ENCODE results near the gene PLEKHG3.
A peak's percentile ranks its signal among the peaks of the same experiment; 100 is the strongest.

PLEKHG3 gene

DNA sequence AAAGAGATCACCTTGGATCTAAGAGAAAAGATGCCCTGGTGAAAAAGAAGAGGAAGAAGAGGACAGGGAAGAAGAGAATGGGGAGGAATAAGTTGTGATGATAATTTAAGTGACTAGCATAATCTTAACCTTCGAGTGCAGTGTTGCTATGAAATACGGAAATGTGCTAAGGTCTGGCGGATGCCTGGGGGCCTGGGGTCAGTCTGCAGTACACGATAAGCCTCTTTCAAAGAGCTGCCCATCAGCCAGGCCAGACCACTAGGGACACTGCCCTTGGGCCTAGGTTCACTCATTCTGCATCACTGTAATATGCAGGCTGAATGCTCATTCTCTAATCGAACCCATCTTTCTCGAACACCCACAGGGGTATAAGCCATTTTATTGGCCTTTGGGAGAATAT lies 83.4 kb downstream of the PLEKHG3 start:
- TF ChIP-seq RAD21 (IDR thresholded peaks at IDR 0.05; ENCODE audit: low read depth) = no peak
- TF ChIP-seq CREB1 (IDR thresholded peaks at IDR 0.05; ENCODE audit: low read depth) = no peak
- TF ChIP-seq, protein P1, sequence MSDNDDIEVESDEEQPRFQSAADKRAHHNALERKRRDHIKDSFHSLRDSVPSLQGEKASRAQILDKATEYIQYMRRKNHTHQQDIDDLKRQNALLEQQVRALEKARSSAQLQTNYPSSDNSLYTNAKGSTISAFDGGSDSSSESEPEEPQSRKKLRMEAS (IDR thresholded peaks at IDR 0.05) = no peak
- TF ChIP-seq TCF12 (IDR thresholded peaks at IDR 0.05; ENCODE audit: low read depth) = no peak
- no peak for TF ChIP-seq EGR1 (IDR thresholded peaks at IDR 0.05)
- no peak for TF ChIP-seq NFIC (IDR thresholded peaks at IDR 0.05)
- no peak for TF ChIP-seq EP300 (IDR thresholded peaks at IDR 0.05; ENCODE audit: borderline replicate concordance)
- TF ChIP-seq, protein P2, sequence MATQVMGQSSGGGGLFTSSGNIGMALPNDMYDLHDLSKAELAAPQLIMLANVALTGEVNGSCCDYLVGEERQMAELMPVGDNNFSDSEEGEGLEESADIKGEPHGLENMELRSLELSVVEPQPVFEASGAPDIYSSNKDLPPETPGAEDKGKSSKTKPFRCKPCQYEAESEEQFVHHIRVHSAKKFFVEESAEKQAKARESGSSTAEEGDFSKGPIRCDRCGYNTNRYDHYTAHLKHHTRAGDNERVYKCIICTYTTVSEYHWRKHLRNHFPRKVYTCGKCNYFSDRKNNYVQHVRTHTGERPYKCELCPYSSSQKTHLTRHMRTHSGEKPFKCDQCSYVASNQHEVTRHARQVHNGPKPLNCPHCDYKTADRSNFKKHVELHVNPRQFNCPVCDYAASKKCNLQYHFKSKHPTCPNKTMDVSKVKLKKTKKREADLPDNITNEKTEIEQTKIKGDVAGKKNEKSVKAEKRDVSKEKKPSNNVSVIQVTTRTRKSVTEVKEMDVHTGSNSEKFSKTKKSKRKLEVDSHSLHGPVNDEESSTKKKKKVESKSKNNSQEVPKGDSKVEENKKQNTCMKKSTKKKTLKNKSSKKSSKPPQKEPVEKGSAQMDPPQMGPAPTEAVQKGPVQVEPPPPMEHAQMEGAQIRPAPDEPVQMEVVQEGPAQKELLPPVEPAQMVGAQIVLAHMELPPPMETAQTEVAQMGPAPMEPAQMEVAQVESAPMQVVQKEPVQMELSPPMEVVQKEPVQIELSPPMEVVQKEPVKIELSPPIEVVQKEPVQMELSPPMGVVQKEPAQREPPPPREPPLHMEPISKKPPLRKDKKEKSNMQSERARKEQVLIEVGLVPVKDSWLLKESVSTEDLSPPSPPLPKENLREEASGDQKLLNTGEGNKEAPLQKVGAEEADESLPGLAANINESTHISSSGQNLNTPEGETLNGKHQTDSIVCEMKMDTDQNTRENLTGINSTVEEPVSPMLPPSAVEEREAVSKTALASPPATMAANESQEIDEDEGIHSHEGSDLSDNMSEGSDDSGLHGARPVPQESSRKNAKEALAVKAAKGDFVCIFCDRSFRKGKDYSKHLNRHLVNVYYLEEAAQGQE (IDR thresholded peaks at IDR 0.05; ENCODE audit: low read depth) = no peak
- TF ChIP-seq USF1 (IDR thresholded peaks at IDR 0.05) = no peak
- no peak for TF ChIP-seq ZBTB7A (IDR thresholded peaks at IDR 0.05; ENCODE audit: low read depth)
- TF ChIP-seq CEBPB (IDR thresholded peaks at IDR 0.05) = no peak
- TF ChIP-seq FOXM1 (IDR thresholded peaks at IDR 0.05; ENCODE audit: borderline replicate concordance, low read depth) = no peak
- no peak for TF ChIP-seq TEAD4 (IDR thresholded peaks at IDR 0.05)
- TF ChIP-seq YY1 (IDR thresholded peaks at IDR 0.05; ENCODE audit: low read depth) = no peak
- no peak for TF ChIP-seq TAF1 (IDR thresholded peaks at IDR 0.05; ENCODE audit: low read depth)

- TF ChIP-seq NFIC (IDR thresholded peaks at IDR 0.05) (peak; percentile 83), ZBTB7A (IDR thresholded peaks at IDR 0.05; ENCODE audit: low read depth) (no peak), EGR1 (IDR thresholded peaks at IDR 0.05) (no peak), CEBPB (IDR thresholded peaks at IDR 0.05) (no peak)
These were observed 84.5 kb downstream of the PLEKHG3 start for GRCh38 chr14:64788706-64789105.

DNA sequence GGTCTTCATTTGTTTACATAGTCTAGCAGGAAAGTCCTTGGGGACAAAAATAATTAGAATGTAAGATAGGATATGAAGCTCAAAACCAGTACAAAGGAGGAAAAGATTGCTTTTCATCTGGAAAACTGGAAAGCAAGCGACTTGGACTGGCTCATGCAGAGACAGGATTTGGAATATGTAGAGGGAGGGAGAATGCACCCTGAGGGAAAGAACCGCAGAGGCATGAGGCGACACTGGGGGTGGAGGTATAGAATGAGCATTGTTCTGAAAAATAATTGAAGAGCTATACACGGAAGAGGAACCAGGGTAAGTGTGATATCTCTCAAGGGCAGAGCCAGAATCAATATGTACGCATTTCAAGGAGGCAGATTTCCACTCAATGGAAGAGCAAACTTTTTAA lies 85.5 kb downstream of the PLEKHG3 start:
- TF ChIP-seq, protein P1 (IDR thresholded peaks at IDR 0.05) = no peak
- TF ChIP-seq YY1 (IDR thresholded peaks at IDR 0.05; ENCODE audit: low read depth) = no peak
- no peak for TF ChIP-seq EP300 (IDR thresholded peaks at IDR 0.05; ENCODE audit: borderline replicate concordance)
- no peak for TF ChIP-seq RAD21 (IDR thresholded peaks at IDR 0.05; ENCODE audit: low read depth)
- no peak for TF ChIP-seq NFIC (IDR thresholded peaks at IDR 0.05)
- TF ChIP-seq USF1 (IDR thresholded peaks at IDR 0.05) = no peak
- no peak for TF ChIP-seq CEBPB (IDR thresholded peaks at IDR 0.05)
- TF ChIP-seq EGR1 (IDR thresholded peaks at IDR 0.05) = no peak
- TF ChIP-seq TCF12 (IDR thresholded peaks at IDR 0.05; ENCODE audit: low read depth) = no peak
- no peak for TF ChIP-seq TAF1 (IDR thresholded peaks at IDR 0.05; ENCODE audit: low read depth)
- no peak for TF ChIP-seq CREB1 (IDR thresholded peaks at IDR 0.05; ENCODE audit: low read depth)
- TF ChIP-seq ZBTB7A (IDR thresholded peaks at IDR 0.05; ENCODE audit: low read depth) = no peak
- TF ChIP-seq TEAD4 (IDR thresholded peaks at IDR 0.05) = no peak
- TF ChIP-seq FOXM1 (IDR thresholded peaks at IDR 0.05; ENCODE audit: borderline replicate concordance, low read depth) = no peak
- TF ChIP-seq, protein P2 (IDR thresholded peaks at IDR 0.05; ENCODE audit: low read depth) = no peak

GRCh38 chr14:64790478-64790877 lies 86.3 kb downstream of the PLEKHG3 start:
- TF ChIP-seq, protein P1 (IDR thresholded peaks at IDR 0.05) = no peak
- TF ChIP-seq EGR1 (IDR thresholded peaks at IDR 0.05) (no peak), CEBPB (IDR thresholded peaks at IDR 0.05) (no peak), EP300 (IDR thresholded peaks at IDR 0.05; ENCODE audit: borderline replicate concordance) (no peak), ZBTB7A (IDR thresholded peaks at IDR 0.05; ENCODE audit: low read depth) (no peak), FOXM1 (IDR thresholded peaks at IDR 0.05; ENCODE audit: borderline replicate concordance, low read depth) (no peak), NFIC (IDR thresholded peaks at IDR 0.05) (no peak), TAF1 (IDR thresholded peaks at IDR 0.05; ENCODE audit: low read depth) (no peak), RAD21 (IDR thresholded peaks at IDR 0.05; ENCODE audit: low read depth) (no peak), TCF12 (IDR thresholded peaks at IDR 0.05; ENCODE audit: low read depth) (no peak), USF1 (IDR thresholded peaks at IDR 0.05) (no peak), CREB1 (IDR thresholded peaks at IDR 0.05; ENCODE audit: low read depth) (no peak), YY1 (IDR thresholded peaks at IDR 0.05; ENCODE audit: low read depth) (no peak)
- TF ChIP-seq, protein P2 (IDR thresholded peaks at IDR 0.05; ENCODE audit: low read depth) = no peak
